OCI-LY7 (cell line): ENCODE results near the gene NME5.

ENCODE experiments used
- CTCF ChIP-seq: fragments of 200-600 bp; sonication (generic); conservative IDR thresholded peaks from 2 replicates; pipeline ENCODE4 v1.5.1; 2014; ENCODE audit warnings: mild to moderate bottlenecking, antibody characterized with exemption, low read length, moderate library complexity, mixed read lengths
- EZH2phosphoT487 ChIP-seq: fragments of 200-600 bp; sonication (generic); IDR thresholded peaks from 2 replicates; pipeline ENCODE4 v1.6.1; 2018; ENCODE audit warnings: low read depth, borderline replicate concordance, mild to moderate bottlenecking, mixed run types, antibody characterized with exemption, low read length, moderate library complexity, mixed read lengths

- TF ChIP-seq CTCF = no peak
- TF ChIP-seq EZH2phosphoT487 = no peak
These were observed 508 bp upstream of the NME5 start for GRCh38 chr5:138139781-138140090.
